Nephron progenitor cell (in vitro differentiated cells): ENCODE results near the gene GSTP1.

ENCODE experiments used
- DNase-seq: peaks from one replicate; pipeline ENCODE4 v3.0.0; 2021
- H3K27ac Mint-ChIP-seq: 2 replicates; pipeline ENCODE4 v1.8.0; 2021; ENCODE audit warnings: mild to moderate bottlenecking, moderate library complexity, mixed read lengths
- H3K27me3 Mint-ChIP-seq: 2 replicates; pipeline ENCODE4 v1.8.0; 2021; ENCODE audit warnings: mild to moderate bottlenecking, low read depth, mixed read lengths; ENCODE audit not compliant: poor library complexity
- H3K36me3 Mint-ChIP-seq: 2 replicates; pipeline ENCODE4 v1.8.0; 2021; ENCODE audit warnings: low read depth, mixed read lengths
- H3K4me1 Mint-ChIP-seq: 2 replicates; pipeline ENCODE4 v1.8.0; 2021; ENCODE audit warnings: mixed read lengths
- H3K4me3 Mint-ChIP-seq: 2 replicates; pipeline ENCODE4 v1.8.0; 2021; ENCODE audit warnings: mild to moderate bottlenecking, moderate library complexity, mixed read lengths
- H3K9me3 Mint-ChIP-seq: 2 replicates; pipeline ENCODE4 v1.8.0; 2021; ENCODE audit warnings: mild to moderate bottlenecking, moderate library complexity, mixed read lengths
- CTCF ChIP-seq: fragments of 200-600 bp; sonication (generic); IDR thresholded peaks from 2 replicates; pipeline ENCODE4 v1.5.0; 2021; ENCODE audit warnings: antibody characterized with exemption

The GSTP1 gene

GRCh38 chr11:67630228-67630942, 46.8 kb downstream of the GSTP1 start:
- peaks cover 29% of the 10 kb centered on the region for H3K4me1 Mint-ChIP-seq
- H3K27ac Mint-ChIP-seq, result peak overlapping the region; percentile 90
- no peaks in the 10 kb centered on the region for H3K27me3 Mint-ChIP-seq
- H3K36me3 Mint-ChIP-seq, result peaks cover 21% of the 10 kb centered on the region
- DNase-seq, result peak; percentile 99
- H3K9me3 Mint-ChIP-seq, result peaks cover 9% of the 10 kb centered on the region
- TF ChIP-seq CTCF, result peak; percentile 79
- peak overlapping the region; percentile 90 for H3K4me3 Mint-ChIP-seq

GRCh38 chr11:67630943-67631331, 47.3 kb downstream of the GSTP1 start:
- Mint-ChIP-seq H3K27ac (peak overlapping the region; percentile 90), H3K27me3 (no peaks in the 10 kb centered on the region), H3K9me3 (peaks cover 9% of the 10 kb centered on the region), H3K4me1 (peaks cover 35% of the 10 kb centered on the region), H3K36me3 (peaks cover 16% of the 10 kb centered on the region), H3K4me3 (peak overlapping the region; percentile 90)
- no peak for DNase-seq
- TF ChIP-seq CTCF, result no peak

DNA sequence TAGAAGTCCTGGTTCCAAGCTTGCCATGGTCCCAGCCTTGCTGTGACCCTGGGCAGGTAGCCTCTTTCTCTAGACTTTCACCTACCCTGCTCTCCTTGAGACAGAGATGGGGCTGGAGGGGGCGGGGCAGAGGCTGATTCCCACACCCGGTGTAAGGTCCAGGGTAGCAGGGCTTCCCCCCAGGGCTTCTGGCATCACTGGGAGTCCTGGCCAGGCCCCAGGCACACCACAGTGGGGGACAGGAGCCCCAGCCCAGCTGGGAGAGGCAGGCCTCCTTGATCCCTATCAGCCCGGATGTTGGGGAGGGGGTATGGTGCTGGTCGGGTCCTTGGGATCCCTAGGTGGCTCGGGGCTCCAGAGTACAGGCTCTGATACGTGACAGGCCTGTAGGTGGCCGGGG, 47.8 kb downstream of the GSTP1 start:
- Mint-ChIP-seq H3K36me3 (peaks cover 11% of the 10 kb centered on the region), H3K4me1 (peaks cover 35% of the 10 kb centered on the region), H3K9me3 (peaks cover 4% of the 10 kb centered on the region), H3K27me3 (peaks cover under 1% of the 10 kb centered on the region), H3K4me3 (peak overlapping the region; percentile 90), H3K27ac (no peak overlapping the region)
- TF ChIP-seq CTCF, result no peak
- DNase-seq, result no peak

DNA sequence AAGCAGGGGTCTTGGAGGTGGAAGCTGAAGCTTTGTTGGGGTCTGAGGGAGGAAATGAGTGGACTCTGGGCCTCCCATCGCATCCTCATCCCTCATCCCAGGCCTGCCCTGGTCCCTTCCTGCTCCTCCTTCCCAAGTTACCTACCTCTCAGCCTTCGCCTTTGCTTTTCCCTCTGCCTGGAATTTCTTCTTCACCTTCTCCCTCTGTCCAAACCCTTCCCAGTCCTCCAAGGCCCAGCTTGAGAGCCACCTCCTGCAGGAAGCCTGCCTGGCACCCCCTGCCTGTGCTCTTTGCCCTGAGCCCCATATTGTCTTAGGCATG, 48.2 kb downstream of the GSTP1 start:
- no peak for DNase-seq
- peak overlapping the region; percentile 72 for H3K27ac Mint-ChIP-seq
- H3K4me1 Mint-ChIP-seq, result peaks cover 33% of the 10 kb centered on the region
- H3K36me3 Mint-ChIP-seq, result peaks cover 7% of the 10 kb centered on the region
- H3K27me3 Mint-ChIP-seq, result peaks cover 4% of the 10 kb centered on the region
- peak overlapping the region; percentile 74 for H3K4me3 Mint-ChIP-seq
- TF ChIP-seq CTCF, result no peak
- H3K9me3 Mint-ChIP-seq, result peaks cover under 1% of the 10 kb centered on the region

GRCh38 chr11:67632175-67632981, 48.8 kb downstream of the GSTP1 start:
- no peak for DNase-seq
- Mint-ChIP-seq H3K4me1 (peaks cover 36% of the 10 kb centered on the region), H3K27ac (no peak overlapping the region), H3K36me3 (peaks cover 1% of the 10 kb centered on the region), H3K4me3 (peak overlapping the region; percentile 74), H3K27me3 (peaks cover 4% of the 10 kb centered on the region), H3K9me3 (no peaks in the 10 kb centered on the region)
- no peak for TF ChIP-seq CTCF
